ENCODE measurements around the gene NRSN2. TPM values are rescaled to one million over a fixed set of nuclear protein-coding genes. Genes with fewer than 3 reads are reported as not detected.
"Not testable (repeated sequence)": the region's sequence is repeated elsewhere in the genome, so short reads cannot be mapped to it uniquely, and the experiment has no call there.

Gene NRSN2
- total RNA-seq, 1 experiment from 2014 or later: 44.9 TPM

DNA sequence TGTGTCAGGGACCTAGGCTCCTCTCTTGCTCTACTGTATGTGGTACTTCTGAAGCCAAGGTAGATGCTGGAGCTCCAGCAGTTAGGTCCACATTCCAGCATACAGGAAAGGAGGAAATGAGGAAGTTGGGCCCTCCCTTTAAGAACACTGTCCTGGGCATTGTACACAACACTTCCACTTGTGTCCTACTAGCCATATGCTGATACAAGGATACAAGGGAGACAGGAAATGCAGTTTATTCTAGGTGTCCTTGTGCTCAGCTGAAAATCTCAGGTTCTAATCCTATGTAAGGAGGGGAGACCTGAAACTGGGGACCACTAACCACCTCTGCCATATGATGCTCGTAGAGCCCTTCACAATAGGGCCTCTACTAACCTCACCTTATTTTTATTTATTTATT, 37.8 kb downstream of the NRSN2 start:
- Histone ChIP-seq H3K9me3 (ENCODE audit: control insufficient read depth, insufficient read depth, low read depth, low read length) (no peaks in the 10 kb centered on the region), H3K27me3 (ENCODE audit: control insufficient read depth, insufficient read depth, low read length) (no peaks in the 10 kb centered on the region), H3K4me1 (ENCODE audit: control insufficient read depth, insufficient read depth, low read length) (peaks cover 13% of the 10 kb centered on the region), H3K4me3 (ENCODE audit: low read depth in 2 of 2, low read length in 2 of 2) (no peak overlapping the region), H3K36me3 (ENCODE audit: control insufficient read depth, insufficient read depth, low read length) (0 out of 2 replicates have a peak, but pooled peaks cover 2% of the 10 kb centered on the region), H3K27ac (ENCODE audit: low read length) (no peak overlapping the region)
- BruUV-seq (replicated peaks): no TSS peak
- CTCF ChIA-PET: no interaction called here
- intact Hi-C loops (cut with micrococcal nuclease; ENCODE audit: unreplicated experiment): no loop called here
- DNase-seq (ENCODE audit: low read depth, low spot score) (no peak), ATAC-seq (no peak)
- in situ Hi-C loops (cut with HindIII; ENCODE audit: low pct_unique_long_range_greater_than_20kb, low sequenced_read_pairs): no loop called here
- POLR2A ChIA-PET: no interaction called here
- TF ChIP-seq, protein P1, sequence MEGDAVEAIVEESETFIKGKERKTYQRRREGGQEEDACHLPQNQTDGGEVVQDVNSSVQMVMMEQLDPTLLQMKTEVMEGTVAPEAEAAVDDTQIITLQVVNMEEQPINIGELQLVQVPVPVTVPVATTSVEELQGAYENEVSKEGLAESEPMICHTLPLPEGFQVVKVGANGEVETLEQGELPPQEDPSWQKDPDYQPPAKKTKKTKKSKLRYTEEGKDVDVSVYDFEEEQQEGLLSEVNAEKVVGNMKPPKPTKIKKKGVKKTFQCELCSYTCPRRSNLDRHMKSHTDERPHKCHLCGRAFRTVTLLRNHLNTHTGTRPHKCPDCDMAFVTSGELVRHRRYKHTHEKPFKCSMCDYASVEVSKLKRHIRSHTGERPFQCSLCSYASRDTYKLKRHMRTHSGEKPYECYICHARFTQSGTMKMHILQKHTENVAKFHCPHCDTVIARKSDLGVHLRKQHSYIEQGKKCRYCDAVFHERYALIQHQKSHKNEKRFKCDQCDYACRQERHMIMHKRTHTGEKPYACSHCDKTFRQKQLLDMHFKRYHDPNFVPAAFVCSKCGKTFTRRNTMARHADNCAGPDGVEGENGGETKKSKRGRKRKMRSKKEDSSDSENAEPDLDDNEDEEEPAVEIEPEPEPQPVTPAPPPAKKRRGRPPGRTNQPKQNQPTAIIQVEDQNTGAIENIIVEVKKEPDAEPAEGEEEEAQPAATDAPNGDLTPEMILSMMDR (IDR thresholded peaks at IDR 0.05): no peak
- TF ChIP-seq, protein P2, sequence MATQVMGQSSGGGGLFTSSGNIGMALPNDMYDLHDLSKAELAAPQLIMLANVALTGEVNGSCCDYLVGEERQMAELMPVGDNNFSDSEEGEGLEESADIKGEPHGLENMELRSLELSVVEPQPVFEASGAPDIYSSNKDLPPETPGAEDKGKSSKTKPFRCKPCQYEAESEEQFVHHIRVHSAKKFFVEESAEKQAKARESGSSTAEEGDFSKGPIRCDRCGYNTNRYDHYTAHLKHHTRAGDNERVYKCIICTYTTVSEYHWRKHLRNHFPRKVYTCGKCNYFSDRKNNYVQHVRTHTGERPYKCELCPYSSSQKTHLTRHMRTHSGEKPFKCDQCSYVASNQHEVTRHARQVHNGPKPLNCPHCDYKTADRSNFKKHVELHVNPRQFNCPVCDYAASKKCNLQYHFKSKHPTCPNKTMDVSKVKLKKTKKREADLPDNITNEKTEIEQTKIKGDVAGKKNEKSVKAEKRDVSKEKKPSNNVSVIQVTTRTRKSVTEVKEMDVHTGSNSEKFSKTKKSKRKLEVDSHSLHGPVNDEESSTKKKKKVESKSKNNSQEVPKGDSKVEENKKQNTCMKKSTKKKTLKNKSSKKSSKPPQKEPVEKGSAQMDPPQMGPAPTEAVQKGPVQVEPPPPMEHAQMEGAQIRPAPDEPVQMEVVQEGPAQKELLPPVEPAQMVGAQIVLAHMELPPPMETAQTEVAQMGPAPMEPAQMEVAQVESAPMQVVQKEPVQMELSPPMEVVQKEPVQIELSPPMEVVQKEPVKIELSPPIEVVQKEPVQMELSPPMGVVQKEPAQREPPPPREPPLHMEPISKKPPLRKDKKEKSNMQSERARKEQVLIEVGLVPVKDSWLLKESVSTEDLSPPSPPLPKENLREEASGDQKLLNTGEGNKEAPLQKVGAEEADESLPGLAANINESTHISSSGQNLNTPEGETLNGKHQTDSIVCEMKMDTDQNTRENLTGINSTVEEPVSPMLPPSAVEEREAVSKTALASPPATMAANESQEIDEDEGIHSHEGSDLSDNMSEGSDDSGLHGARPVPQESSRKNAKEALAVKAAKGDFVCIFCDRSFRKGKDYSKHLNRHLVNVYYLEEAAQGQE (IDR thresholded peaks at IDR 0.05; ENCODE audit: insufficient read depth in 1 of 2, low read depth in 2 of 2, low read length in 1 of 2): no peak
- no peak for TF ChIP-seq POLR2AphosphoS5 (IDR thresholded peaks at IDR 0.05; ENCODE audit: low read depth, low read length)
- no peak for TF ChIP-seq SIN3A (IDR thresholded peaks at IDR 0.05; ENCODE audit: borderline replicate concordance, insufficient read depth, low read depth, low read length)
- no peak for TF ChIP-seq TCF7L2 (IDR thresholded peaks at IDR 0.05; ENCODE audit: low read depth, low read length)

DNA sequence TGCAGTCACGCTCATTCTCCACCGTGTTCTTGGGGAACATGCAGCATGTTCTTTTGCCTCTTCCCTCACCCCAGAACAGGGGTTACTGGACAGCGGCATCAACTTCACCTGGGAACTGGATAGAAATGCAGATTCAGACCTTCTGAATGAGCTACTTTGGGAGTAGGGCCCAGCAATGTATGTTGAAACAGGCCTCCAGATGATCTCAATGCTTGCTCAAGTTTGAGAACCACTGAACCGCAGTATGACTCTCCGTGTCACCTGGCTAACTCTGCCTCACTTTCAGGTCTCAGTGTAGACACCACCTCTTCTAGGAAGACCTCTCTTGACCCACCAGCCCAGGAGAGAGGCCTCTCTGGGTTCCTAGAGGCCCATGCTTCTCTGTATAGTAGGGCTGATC, 38.5 kb downstream of the NRSN2 start:
- Histone ChIP-seq H3K27me3 (ENCODE audit: control insufficient read depth, insufficient read depth, low read length) (no peaks in the 10 kb centered on the region), H3K9me3 (ENCODE audit: control insufficient read depth, insufficient read depth, low read depth, low read length) (no peaks in the 10 kb centered on the region), H3K4me1 (ENCODE audit: control insufficient read depth, insufficient read depth, low read length) (peaks cover 8% of the 10 kb centered on the region), H3K4me3 (ENCODE audit: low read depth in 2 of 2, low read length in 2 of 2) (no peak overlapping the region), H3K27ac (ENCODE audit: low read length) (no peak overlapping the region), H3K36me3 (ENCODE audit: control insufficient read depth, insufficient read depth, low read length) (0 out of 2 replicates have a peak, but pooled peaks cover 2% of the 10 kb centered on the region)
- TF ChIP-seq, protein P2 (IDR thresholded peaks at IDR 0.05; ENCODE audit: insufficient read depth in 1 of 2, low read depth in 2 of 2, low read length in 1 of 2): no peak
- TF ChIP-seq TCF7L2 (IDR thresholded peaks at IDR 0.05; ENCODE audit: low read depth, low read length) (no peak), SIN3A (IDR thresholded peaks at IDR 0.05; ENCODE audit: borderline replicate concordance, insufficient read depth, low read depth, low read length) (no peak), POLR2AphosphoS5 (IDR thresholded peaks at IDR 0.05; ENCODE audit: low read depth, low read length) (no peak)
- TF ChIP-seq, protein P1 (IDR thresholded peaks at IDR 0.05): no peak
- ATAC-seq (no peak), DNase-seq (ENCODE audit: low read depth, low spot score) (no peak)
- intact Hi-C loops (cut with micrococcal nuclease; ENCODE audit: unreplicated experiment): no loop called here
- POLR2A ChIA-PET: no interaction called here
- CTCF ChIA-PET: no interaction called here
- in situ Hi-C loops (cut with HindIII; ENCODE audit: low pct_unique_long_range_greater_than_20kb, low sequenced_read_pairs): no loop called here
- BruUV-seq (replicated peaks): no TSS peak

DNA sequence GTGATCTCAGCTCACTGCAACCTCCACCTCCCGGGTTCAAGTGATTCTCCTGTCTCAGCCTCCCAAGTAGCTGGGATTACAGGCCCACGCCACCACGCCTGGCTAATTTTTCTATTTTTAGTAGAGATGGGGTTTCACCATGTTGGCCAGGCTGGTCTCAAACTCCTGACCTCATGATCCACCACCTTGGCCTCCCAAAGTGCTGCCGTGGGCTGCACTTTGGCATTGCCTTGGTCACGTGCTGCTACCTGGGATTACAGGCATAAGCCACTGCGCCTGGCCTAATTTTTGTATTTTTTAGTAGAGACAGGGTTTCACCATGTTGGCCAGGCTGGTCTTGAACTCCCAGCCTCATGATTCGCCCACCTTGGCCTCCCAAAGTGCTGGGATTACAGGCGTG, 39.7 kb downstream of the NRSN2 start:
- in situ Hi-C loops (cut with HindIII; ENCODE audit: low pct_unique_long_range_greater_than_20kb, low sequenced_read_pairs); POLR2A ChIA-PET; H3K4me1 ChIP-seq (ENCODE audit: control insufficient read depth, insufficient read depth, low read length); H3K27me3 ChIP-seq (ENCODE audit: control insufficient read depth, insufficient read depth, low read length); H3K36me3 ChIP-seq (ENCODE audit: control insufficient read depth, insufficient read depth, low read length); DNase-seq (ENCODE audit: low read depth, low spot score); ATAC-seq; H3K4me3 ChIP-seq (ENCODE audit: low read depth in 2 of 2, low read length in 2 of 2); CTCF ChIA-PET; H3K9me3 ChIP-seq (ENCODE audit: control insufficient read depth, insufficient read depth, low read depth, low read length); BruUV-seq (replicated peaks); H3K27ac ChIP-seq (ENCODE audit: low read length); intact Hi-C loops (cut with micrococcal nuclease; ENCODE audit: unreplicated experiment): not testable (repeated sequence)
